Activated T-cell treated with anti-CD3 and anti-CD28 coated beads for 1 hour (primary cell): ENCODE data around the gene GPR21.

Source experiments
- DNase-seq: peaks from one replicate; pipeline ENCODE4 v3.0.0-alpha.2; 2020; ENCODE audit warnings: low read depth

Gene GPR21

GRCh38 chr9:123033864-123034601 is 566 bp downstream of the GPR21 start:
- DNase-seq = no peak

- DNase-seq = no peak
These were observed 1.5 kb downstream of the GPR21 start for GRCh38 chr9:123034881-123035510.

- DNase-seq = no peak
These were observed 2.3 kb downstream of the GPR21 start for GRCh38 chr9:123035791-123036190.

- no peak for DNase-seq
These were observed 3.6 kb downstream of the GPR21 start for GRCh38 chr9:123036893-123037545.

- DNase-seq = no peak
These were observed 6.3 kb downstream of the GPR21 start for GRCh38 chr9:123039617-123040219.

GRCh38 chr9:123040801-123041200 is 7.3 kb downstream of the GPR21 start:
- DNase-seq = no peak

- no peak for DNase-seq
These were observed 8.0 kb downstream of the GPR21 start for GRCh38 chr9:123041489-123041888.

- no peak for DNase-seq
These were observed 9.8 kb downstream of the GPR21 start for GRCh38 chr9:123043081-123043939.

GRCh38 chr9:123044586-123044985 is 11.1 kb downstream of the GPR21 start:
- DNase-seq = no peak

- no peak for DNase-seq
These were observed 13.1 kb downstream of the GPR21 start for GRCh38 chr9:123046406-123047195.

GRCh38 chr9:123048748-123049147 is 15.3 kb downstream of the GPR21 start:
- DNase-seq = no peak

- DNase-seq = no peak
These were observed 16.2 kb downstream of the GPR21 start for GRCh38 chr9:123049589-123050222.

GRCh38 chr9:123053046-123053445 is 19.6 kb downstream of the GPR21 start:
- no peak for DNase-seq

- DNase-seq = no peak
These were observed 20.2 kb downstream of the GPR21 start for GRCh38 chr9:123053711-123054110.

GRCh38 chr9:123058834-123059233 is 25.4 kb downstream of the GPR21 start:
- DNase-seq = no peak

GRCh38 chr9:123059472-123060220 is 26.2 kb downstream of the GPR21 start:
- no peak for DNase-seq

GRCh38 chr9:123061216-123061615 is 27.7 kb downstream of the GPR21 start:
- no peak for DNase-seq

GRCh38 chr9:123062351-123063176 is 29.1 kb downstream of the GPR21 start:
- no peak for DNase-seq

- no peak for DNase-seq
These were observed 29.7 kb downstream of the GPR21 start for GRCh38 chr9:123063177-123063598.
